D341Med (cell line): ENCODE results near the gene KRTAP17-1.
"Not testable (repeated sequence)": the region's sequence is repeated elsewhere in the genome, so short reads cannot be mapped to it uniquely, and the experiment has no call there.

Experiments used
- DNase-seq: peaks from one replicate; pipeline ENCODE4 v3.0.0; 2012; ENCODE audit warnings: low spot score

KRTAP17-1 gene

DNA sequence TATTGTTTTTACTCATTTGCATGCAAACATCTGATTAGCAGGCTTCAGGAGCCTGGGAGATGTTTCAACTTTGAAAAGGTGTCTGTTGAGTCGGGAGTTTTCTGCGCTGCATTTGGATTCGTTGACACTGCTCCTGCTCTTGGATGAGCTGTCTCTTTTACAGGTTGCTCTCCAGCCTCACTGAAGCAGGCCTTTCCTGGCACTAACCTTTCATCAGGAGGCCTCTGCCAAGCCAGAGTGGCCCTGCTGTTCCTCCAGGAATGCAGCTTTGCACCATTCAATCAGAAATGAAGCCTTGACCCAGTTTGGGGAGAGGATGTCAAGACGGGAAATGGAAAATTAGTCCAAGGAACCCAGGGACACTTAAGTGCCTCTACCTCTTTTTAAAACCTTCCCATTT, 12.5 kb downstream of the KRTAP17-1 start:
- DNase-seq: no peak

DNA sequence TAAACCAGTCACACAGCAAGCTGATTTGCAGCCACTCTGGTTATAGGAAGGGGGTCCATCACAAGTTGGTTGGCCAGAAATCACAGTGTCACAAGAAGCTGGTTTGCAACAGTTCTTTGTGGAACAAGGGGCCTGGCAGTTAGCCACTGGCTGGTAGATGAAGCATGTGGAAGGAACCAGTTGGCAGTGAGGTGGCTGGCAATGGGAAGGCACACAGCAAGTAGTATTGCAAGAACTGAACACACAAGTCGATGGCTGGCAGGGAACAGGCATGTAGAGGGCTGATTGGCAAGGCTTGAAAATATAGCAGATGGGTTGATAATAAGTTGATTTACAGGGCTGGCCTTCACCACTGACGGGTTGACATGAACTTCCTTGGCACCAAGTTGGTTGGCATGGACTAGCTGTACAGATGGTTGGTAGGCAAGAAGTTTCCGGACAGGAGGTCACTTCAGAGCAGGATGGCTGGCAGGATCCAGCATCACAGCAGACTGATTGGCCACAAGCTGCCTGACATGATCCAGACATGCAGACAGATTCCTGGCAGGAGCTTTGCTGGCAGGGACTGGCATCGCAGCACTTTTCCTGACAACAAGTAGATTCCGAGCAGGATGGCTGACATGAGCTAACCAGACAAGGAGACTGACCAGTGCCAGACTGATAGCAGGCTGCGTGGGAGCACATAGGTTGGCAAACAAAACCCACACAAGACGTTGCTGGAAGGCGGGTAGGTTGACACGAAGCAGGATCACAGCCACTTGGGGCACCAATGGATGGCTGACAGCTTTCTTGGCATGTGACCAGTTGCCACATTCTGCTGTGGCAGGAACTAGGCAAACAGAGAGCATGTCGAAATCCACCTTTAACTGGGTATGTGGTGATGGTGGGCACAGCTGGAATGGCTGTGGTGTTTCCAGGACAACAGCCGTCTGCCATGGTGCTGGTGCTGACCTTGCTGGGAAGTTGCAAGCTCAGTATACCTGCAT, 13.3 kb downstream of the KRTAP17-1 start, which contains the start of gene KRTAP29-1:
TSS of gene KRTAP29-1 (minus strand) at position 936 of the 986 bp plus-strand sequence. CDS start at position 936, 0 bp downstream.
- no peak for DNase-seq

DNA sequence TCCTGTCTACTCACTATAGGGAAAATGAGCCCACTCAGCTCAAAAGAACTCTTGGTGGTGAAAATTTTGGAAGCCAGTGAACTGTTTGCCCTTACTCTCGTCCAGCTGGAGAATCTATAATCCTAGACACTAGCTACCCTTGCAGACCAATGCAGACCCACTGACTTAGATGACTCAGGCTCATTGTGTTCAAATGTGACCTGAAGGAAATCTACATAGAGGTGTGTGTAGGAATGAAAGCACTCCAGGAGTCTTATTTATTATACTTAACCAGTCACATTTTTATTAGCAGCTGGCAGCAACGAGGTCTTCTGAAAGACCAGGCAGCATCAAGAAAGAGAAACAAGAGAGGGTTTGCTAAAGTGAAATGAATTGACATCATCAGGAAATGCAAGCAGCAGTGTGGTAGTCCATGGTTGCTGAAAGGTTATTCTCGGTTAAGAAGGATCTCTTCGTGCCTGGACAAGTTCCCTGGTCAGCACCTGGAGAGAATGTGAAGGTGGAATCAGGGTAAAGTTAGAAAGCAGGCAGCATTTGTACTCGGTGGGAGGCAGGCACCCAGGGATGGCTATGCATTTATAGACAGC, 14.2 kb downstream of the KRTAP17-1 start:
- no peak for DNase-seq

DNA sequence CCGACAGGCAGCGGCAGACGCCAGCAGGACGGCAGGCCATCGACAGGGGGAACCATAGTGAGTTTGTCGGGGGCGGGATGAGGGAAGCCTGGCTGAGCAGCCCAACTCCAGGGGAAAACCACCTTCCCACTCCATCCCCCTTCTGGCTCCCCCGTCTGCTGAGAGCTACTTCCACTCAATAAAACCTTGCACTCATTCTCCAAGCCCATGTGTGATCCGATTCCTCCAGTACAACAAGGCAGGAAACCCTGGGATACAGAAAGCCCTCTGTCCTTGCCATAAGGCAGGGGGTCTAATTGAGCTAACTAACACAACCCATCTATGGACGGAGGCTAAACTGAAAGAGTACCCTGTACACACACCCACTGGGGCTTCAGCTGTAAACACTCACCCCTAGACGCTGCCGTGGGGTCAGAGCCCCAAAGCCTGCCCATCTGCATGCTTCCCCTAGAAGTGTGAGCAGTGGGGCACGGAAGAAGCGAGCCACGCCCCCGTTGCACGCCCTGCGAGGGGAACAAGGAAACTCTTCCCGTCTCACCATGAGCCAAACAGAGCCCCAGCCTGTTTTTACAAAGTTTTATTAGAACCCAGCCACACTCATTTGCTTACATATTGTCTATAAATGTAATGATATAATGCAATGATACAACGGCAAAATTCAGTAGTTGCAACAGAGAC, 16.9 kb downstream of the KRTAP17-1 start:
- no peak for DNase-seq

- no peak for DNase-seq
These were observed 18.7 kb downstream of the KRTAP17-1 start for GRCh38 chr17:41296846-41297245.

GRCh38 chr17:41294016-41294415, 21.5 kb downstream of the KRTAP17-1 start:
- no peak for DNase-seq

GRCh38 chr17:41287050-41287449, 28.5 kb downstream of the KRTAP17-1 start:
- no peak for DNase-seq

- DNase-seq: no peak
These were observed 31.0 kb downstream of the KRTAP17-1 start for GRCh38 chr17:41284546-41284945.

DNA sequence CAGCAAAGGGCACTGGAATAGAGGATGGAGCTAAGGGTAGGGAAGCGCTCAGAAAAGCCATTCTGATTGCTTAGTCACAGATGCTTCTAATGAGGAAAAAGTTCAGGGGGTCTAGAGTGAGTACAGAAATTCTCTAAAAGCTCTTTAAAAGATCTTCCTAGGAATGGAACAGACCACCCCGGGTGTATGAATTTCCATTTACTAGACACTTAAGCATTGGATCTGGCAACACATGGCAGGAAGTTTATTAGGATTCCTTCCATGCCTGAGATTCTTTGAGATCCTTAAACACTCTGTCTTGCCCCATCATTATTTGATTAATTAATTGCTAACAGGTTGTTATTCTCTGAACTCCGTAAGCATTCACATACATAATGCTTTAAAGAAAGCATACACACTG, 31.5 kb downstream of the KRTAP17-1 start:
- DNase-seq: no peak

DNA sequence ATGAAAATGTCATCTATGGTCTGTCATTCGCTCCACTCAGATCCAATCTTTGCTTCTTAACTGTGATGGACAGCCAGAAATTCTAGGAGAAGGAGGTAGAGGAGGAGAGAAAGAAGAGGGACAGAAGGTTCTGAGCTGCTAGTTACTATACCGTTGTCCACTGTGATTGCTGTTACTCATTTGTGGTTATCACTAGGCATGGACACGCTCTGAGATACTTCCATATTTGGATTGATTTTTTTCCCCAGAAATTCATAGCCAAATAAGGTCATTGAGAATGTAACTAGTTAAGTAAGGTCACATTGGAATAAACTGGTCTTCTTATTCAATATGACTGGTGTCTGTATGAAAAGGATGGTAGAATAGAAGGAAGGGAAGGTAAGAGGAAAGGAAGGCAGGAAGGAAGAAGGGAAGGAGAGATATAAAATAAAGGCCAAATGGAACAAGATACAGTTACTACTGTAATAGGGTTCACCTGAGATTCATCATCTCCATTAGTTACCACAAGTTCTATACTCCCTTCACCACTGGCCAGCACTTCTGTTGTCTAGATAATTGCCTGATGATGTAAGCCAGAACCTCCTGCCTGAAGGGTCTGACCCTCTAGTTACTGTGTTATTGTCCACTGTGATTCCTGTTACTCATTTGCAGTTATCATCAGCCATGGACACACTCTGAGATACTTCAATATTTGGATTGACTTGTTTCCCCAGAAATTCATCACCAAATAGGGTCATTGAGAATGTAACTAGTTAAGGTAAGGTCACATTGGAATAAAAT, 37.1 kb downstream of the KRTAP17-1 start:
- no peak for DNase-seq

GRCh38 chr17:41275648-41276190, 39.8 kb downstream of the KRTAP17-1 start, which contains the start of gene KRTAP9-7:
Gene KRTAP9-7 (plus strand): TSS chr17:41275698. CDS start chr17:41275698, 0 bp downstream.
- DNase-seq: not testable (repeated sequence)

GRCh38 chr17:41271858-41272257, 43.7 kb downstream of the KRTAP17-1 start:
- no peak for DNase-seq

DNA sequence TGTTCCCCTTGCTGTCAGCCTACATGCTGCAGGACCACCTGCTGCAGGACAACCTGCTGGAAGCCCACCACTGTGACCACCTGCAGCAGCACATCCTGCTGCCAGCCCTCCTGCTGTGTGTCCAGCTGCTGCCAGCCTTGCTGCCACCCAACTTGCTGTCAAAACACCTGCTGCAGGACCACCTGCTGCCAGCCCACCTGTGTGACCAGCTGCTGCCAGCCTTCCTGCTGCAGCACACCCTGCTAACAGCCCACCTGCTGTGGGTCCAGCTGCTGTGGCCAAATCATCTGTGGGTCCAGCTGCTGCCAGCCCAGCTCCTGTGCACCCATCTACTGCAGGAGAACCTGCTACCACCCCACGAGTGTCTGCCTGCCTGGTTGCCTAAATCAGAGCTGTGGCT, 44.2 kb downstream of the KRTAP17-1 start:
- not testable (repeated sequence) for DNase-seq

DNA sequence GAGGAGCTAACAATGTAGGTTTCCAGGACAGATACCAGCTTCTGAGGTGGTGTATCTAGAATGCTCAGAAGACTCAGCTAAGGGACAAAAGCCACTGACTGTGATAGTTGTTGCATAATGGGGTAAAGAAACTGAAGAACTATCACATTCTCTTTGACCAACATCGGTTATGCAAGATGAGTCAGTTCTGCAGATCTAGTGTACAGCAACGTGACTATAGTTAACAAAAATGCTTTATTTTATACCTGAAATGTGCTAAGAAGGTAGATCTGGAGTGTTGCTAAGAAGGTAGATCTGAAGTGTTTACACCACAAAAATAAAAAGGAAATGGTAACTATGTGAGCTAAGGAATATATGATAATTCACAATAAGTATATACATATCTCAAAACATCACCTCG, 47.8 kb downstream of the KRTAP17-1 start:
- DNase-seq: no peak

- DNase-seq: no peak
These were observed 50.4 kb downstream of the KRTAP17-1 start, which contains the start of gene KRTAP9-6 for GRCh38 chr17:41265078-41265477. Gene KRTAP9-6 (plus strand): TSS chr17:41265378. CDS start chr17:41265378, 0 bp downstream.
